NCI-H2196 (cell line): ENCODE results near the gene HSPBP1.
A peak's percentile ranks its signal among the peaks of the same experiment; 100 is the strongest.

Experiments used
- DNase-seq: peaks from one replicate; lab custom pipeline; 2025; ENCODE audit not compliant: unreplicated experiment; lab: John Stamatoyannopoulos, UW

The HSPBP1 gene

GRCh38 chr19:55220525-55220924, 59.4 kb downstream of the HSPBP1 start:
- no peak for DNase-seq

DNA sequence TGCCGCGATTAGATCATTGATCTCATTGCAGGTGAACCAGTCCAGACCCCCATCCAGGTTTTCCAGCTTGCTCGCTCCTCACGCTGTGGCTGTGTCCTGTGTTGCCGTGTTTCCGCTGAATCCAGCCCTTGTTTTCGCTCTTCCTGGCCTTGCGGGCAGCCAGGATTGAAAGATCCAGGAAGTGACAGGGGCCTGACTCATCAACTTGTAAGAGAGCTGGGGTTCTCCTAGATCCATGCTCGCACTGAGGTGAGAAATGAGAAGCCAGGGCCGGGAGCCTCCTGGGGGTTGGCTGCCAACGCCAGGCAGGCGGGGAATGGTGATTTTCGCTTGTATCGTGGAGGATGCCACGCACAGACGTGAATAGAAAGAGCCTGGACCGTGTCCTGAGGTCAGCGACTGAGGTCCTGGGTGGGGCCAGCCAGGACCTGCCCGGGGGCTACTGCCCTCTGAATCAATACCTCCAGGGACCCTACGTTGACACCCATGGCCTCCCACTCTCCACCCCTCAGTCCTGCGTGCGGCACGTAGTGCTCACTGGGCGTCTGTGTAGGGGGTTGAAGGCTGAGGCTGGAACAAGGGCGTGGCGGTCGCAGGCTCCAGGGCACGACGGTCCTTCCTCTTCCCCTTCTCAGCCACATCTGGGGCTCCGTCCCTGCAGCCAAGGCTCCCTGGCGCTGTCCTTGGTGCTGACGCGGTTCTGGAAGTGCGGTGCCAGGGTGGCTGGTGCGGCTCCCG, 63.3 kb downstream of the HSPBP1 start:
- peak; percentile 96 for DNase-seq

- no peak for DNase-seq
Observed at GRCh38 chr19:55213547-55213946, 66.4 kb downstream of the HSPBP1 start.

DNA sequence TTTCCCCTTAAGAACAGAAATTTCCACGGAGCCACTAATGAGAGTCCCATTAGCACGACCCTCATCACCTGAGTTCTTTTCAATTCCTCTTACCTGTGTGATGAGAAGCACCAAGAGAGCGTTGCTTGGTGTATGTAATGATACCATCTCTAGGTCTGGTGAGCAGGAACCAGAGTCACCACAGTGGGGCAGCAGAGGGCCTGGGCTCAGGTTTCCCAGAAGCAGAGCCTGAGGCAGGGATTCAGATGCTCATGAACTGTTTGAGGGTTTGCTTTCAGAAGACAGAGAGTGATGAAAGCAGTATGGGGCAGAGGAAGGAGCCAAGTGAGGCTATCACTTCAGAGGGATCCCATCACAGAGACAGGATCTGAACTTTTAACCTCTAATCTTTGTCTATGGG, 67.5 kb downstream of the HSPBP1 start:
- DNase-seq = peak; percentile 12
